Psoas muscle (tissue), 8 donors: ENCODE results near the gene IL23R. TPM values are rescaled to one million over a fixed set of nuclear protein-coding genes. Genes with fewer than 3 reads are reported as not detected.

Experiments
- ATAC-seq, 4 donors: fragments of 200-7000 bp; cut with Tn5 transposase; one replicate each; pipeline ENCODE4 v1.9.1; 2020; ENCODE audit warnings: moderate library complexity in 3 of 4, mild to moderate bottlenecking in 2 of 4
- DNase-seq, 2 donors: peaks; one replicate each; pipeline ENCODE4 v3.0.0-alpha.2; 2020
- H3K27ac ChIP-seq: fragments of 200-600 bp; one replicate; pipeline ENCODE4 v1.8.0; 2022
- H3K27me3 ChIP-seq, 3 donors: fragments of 200-600 bp in 1 of 3; one replicate each; pipeline versions ENCODE4 v1.6.1 to v1.8.0; 2013 to 2022; ENCODE audit warnings: low read length in 2 of 3, mild to moderate bottlenecking in 2 of 3, moderate library complexity in 1 of 3; ENCODE audit not compliant: insufficient read depth in 3 of 3
- H3K36me3 ChIP-seq, 2 donors: fragments of 200-600 bp in 1 of 2; one replicate each; pipeline versions ENCODE4 v1.6.1 to v1.8.0; 2013 to 2022; ENCODE audit warnings: low read depth in 1 of 2, mild to moderate bottlenecking in 1 of 2, moderate library complexity in 1 of 2; ENCODE audit not compliant: insufficient read depth in 1 of 2
- H3K4me1 ChIP-seq: fragments of 200-600 bp; one replicate; pipeline ENCODE4 v1.8.0; 2022
- H3K4me3 ChIP-seq: fragments of 200-600 bp; one replicate; pipeline ENCODE4 v1.8.0; 2022; ENCODE audit warnings: mild to moderate bottlenecking
- H3K9me3 ChIP-seq: fragments of 200-600 bp; one replicate; pipeline ENCODE4 v1.8.0; 2022
- CTCF ChIP-seq: fragments of 200-600 bp; IDR thresholded peaks from one replicate; pipeline ENCODE4 v1.8.0; 2022; ENCODE audit warnings: antibody characterized with exemption
- WGBS, 3 donors: extraction: QIAGEN DNeasy Blood & Tissue Kit; methylation state at CpG; one replicate each; pipeline versions ENCODE4 v1.1.6 to v1.1.7; 2013; 5-methylcytosine and 5-hydroxymethylcytosine counted together
- intact Hi-C, 2 donors: fragments of 100-400 bp; cut with DNase I; formaldehyde crosslinking; loops; one replicate each; pipeline versions ENCODE4 v1.11.0 to v1.14.2; 2022
- polyA plus RNA-seq, 3 donors: library from polyadenylated mRNA; stranded (reverse); fragments of 200-250 nt; gene quantifications; one replicate each; pipeline ENCODE4 v1.2.3, GENCODE V29; 2013
- total RNA-seq, 4 donors: library from RNA; stranded (reverse); fragmentation: NEBNext Ultra II Directional in 2 of 4; extraction: Animal tissue kit (Norgen Biotek cat#: 25700) in 2 of 4; gene quantifications; one replicate each; pipeline versions ENCODE4 v1.2.1 to v1.2.4, GENCODE V29; 2021 to 2023
- donor health status: healthy with polysubstance abuse.
- donor health status: DM: no; HTN: no; CAD: no; lungs with moderate emphysema.
- donor health status: Bipolar disorder and iron deficiency.
- donor health status: healthy.
- donor health status: DM: yes; HTN: yes; CAD: no.
- donor health status: DM: no; HTN: no; CAD: no.
- donor health status: DM: no; HTN: no; CAD: no.
- donor health status: DM: yes; HTN: yes; CAD: no.

IL23R gene
- total and polyA plus RNA-seq, 7 donors: not detected

- peaks cover 3% of the 10 kb centered on the region for H3K9me3 ChIP-seq
- DNase-seq: no peak
- H3K27me3 ChIP-seq: no peaks in the 10 kb centered on the region
- no peaks in the 10 kb centered on the region for H3K36me3 ChIP-seq
- ATAC-seq: no peak
- TF ChIP-seq CTCF: no peak
- no peak overlapping the region for H3K27ac ChIP-seq
- H3K4me1 ChIP-seq: no peaks in the 10 kb centered on the region
- intact Hi-C loops: no loop called here
- H3K4me3 ChIP-seq: no peak overlapping the region
- 89 to 99% (median 93%) methylated on average over 6 to 7 of the region's 7 CpGs for WGBS, 3 donors
Measured at GRCh38 chr1:67299296-67299695, 133.0 kb downstream of the IL23R start.

GRCh38 chr1:67300561-67300960, 134.3 kb downstream of the IL23R start:
- H3K9me3 ChIP-seq: no peaks in the 10 kb centered on the region
- no peak for DNase-seq
- peaks cover 0 to 2% (median 0%) of the 10 kb centered on the region in 3 donors for H3K27me3 ChIP-seq
- TF ChIP-seq CTCF: no peak
- no peak for ATAC-seq
- no peaks in the 10 kb centered on the region for H3K4me1 ChIP-seq
- no peaks in the 10 kb centered on the region for H3K36me3 ChIP-seq
- 58 to 62% (median 61%) methylated on average over 2 of the region's 2 CpGs for WGBS, 3 donors
- H3K27ac ChIP-seq: no peak overlapping the region
- intact Hi-C loops: loop anchor here in 1 of 2 donors (10.0 kb wide), 1 partner anchor 66 kb away; no protein-coding TSS in a partner anchor
- no peak overlapping the region for H3K4me3 ChIP-seq

GRCh38 chr1:67304023-67304422, 137.8 kb downstream of the IL23R start:
- Histone ChIP-seq H3K9me3 (no peaks in the 10 kb centered on the region), H3K4me1 (no peaks in the 10 kb centered on the region), H3K36me3 (no peaks in the 10 kb centered on the region), H3K27me3 (peaks cover 0 to 2% (median 0%) of the 10 kb centered on the region in 3 donors), H3K27ac (no peak overlapping the region), H3K4me3 (no peak overlapping the region)
- 74 to 83% (median 77%) methylated on average over 3 of the region's 3 CpGs for WGBS, 3 donors
- ATAC-seq: no peak
- no peak for TF ChIP-seq CTCF
- DNase-seq: no peak
- intact Hi-C loops: loop anchor here in 1 of 2 donors (10.0 kb wide), 1 partner anchor 69 kb away; no protein-coding TSS in a partner anchor

GRCh38 chr1:67306547-67306946, 140.3 kb downstream of the IL23R start:
- DNase-seq (no peak), ATAC-seq (no peak)
- intact Hi-C loops: loop anchor here in 1 of 2 donors (10.0 kb wide), 1 partner anchor 72 kb away; no protein-coding TSS in a partner anchor
- Histone ChIP-seq H3K9me3 (no peaks in the 10 kb centered on the region), H3K27ac (no peak overlapping the region), H3K4me3 (no peak overlapping the region), H3K36me3 (no peaks in the 10 kb centered on the region), H3K27me3 (peaks cover 0 to 2% (median 0%) of the 10 kb centered on the region in 3 donors), H3K4me1 (no peaks in the 10 kb centered on the region)
- 90 to 94% (median 91%) methylated on average over 7 of the region's 7 CpGs for WGBS, 3 donors
- TF ChIP-seq CTCF: no peak
